ENCODE measurements around the gene TCF4. TPM values are rescaled to one million over a fixed set of nuclear protein-coding genes. Genes with fewer than 3 reads are reported as not detected.

Gene TCF4
- total RNA-seq, 1 experiment from 2014 or later: 0.42 TPM

- TF ChIP-seq ZNF274 (IDR thresholded peaks at IDR 0.05; ENCODE audit: low read depth, low read length) (no peak), JUND (IDR thresholded peaks at IDR 0.05) (no peak), SP1 (IDR thresholded peaks at IDR 0.05; ENCODE audit: low read depth) (no peak), FOSL1 (IDR thresholded peaks at IDR 0.05; ENCODE audit: low read depth) (no peak), ZBTB33 (IDR thresholded peaks at IDR 0.05; ENCODE audit: extremely low read depth, insufficient replicate concordance, low read length) (no peak), POLR2AphosphoS5 (IDR thresholded peaks at IDR 0.05; ENCODE audit: low read depth, low read length) (no peak), CBX3 (IDR thresholded peaks at IDR 0.05; ENCODE audit: low read depth) (no peak)
These were observed 185.1 kb downstream of the TCF4 start (continued) for GRCh38 chr18:55402731-55403405.

- POLR2A ChIA-PET: no interaction called here
- ATAC-seq: no peak
- H2AFZ ChIP-seq (ENCODE audit: low read depth, low read length, poor library complexity, severe bottlenecking): no peak overlapping the region
- no peaks in the 10 kb centered on the region for H3K27me3 ChIP-seq (ENCODE audit: insufficient read depth, low read length)
- TF ChIP-seq EGR1 (IDR thresholded peaks at IDR 0.05; ENCODE audit: low read depth) (no peak), EZH2phosphoT487 (IDR thresholded peaks at IDR 0.05; ENCODE audit: borderline replicate concordance) (no peak), ZNF274 (IDR thresholded peaks at IDR 0.05; ENCODE audit: low read depth, low read length) (no peak), RAD21 (IDR thresholded peaks at IDR 0.05; ENCODE audit: low read depth) (no peak), POLR2A (IDR thresholded peaks at IDR 0.05; ENCODE audit: borderline replicate concordance, extremely low read depth, insufficient read depth, insufficient read length) (no peak), SIN3A (IDR thresholded peaks at IDR 0.05; ENCODE audit: low read depth) (no peak), MAX (IDR thresholded peaks at IDR 0.05) (no peak), CBX3 (IDR thresholded peaks at IDR 0.05; ENCODE audit: low read depth) (no peak), SRF (IDR thresholded peaks at IDR 0.05; ENCODE audit: low read depth) (no peak), ELF1 (IDR thresholded peaks at IDR 0.05; ENCODE audit: borderline replicate concordance, low read depth) (no peak), REST (IDR thresholded peaks at IDR 0.05; ENCODE audit: low read depth) (no peak), ZFX (IDR thresholded peaks at IDR 0.05) (no peak), CEBPB (IDR thresholded peaks at IDR 0.05; ENCODE audit: low read depth) (no peak), ATF3 (IDR thresholded peaks at IDR 0.05) (no peak), FOSL1 (IDR thresholded peaks at IDR 0.05; ENCODE audit: low read depth) (no peak), YY1 (IDR thresholded peaks at IDR 0.05; ENCODE audit: extremely low read depth, insufficient replicate concordance, low read depth, low read length) (no peak), EZH2 (IDR thresholded peaks at IDR 0.05) (no peak)
- H3K9ac ChIP-seq (ENCODE audit: low read length): no peak overlapping the region
- RAD21 ChIA-PET (ENCODE audit: low non-redundant PET in 1 of 2, low total read pairs in 2 of 2, uncharacterized antibody in 2 of 2, unreplicated experiment in 2 of 2): no interaction called here
- no peaks in the 10 kb centered on the region for H3K9me2 ChIP-seq (ENCODE audit: insufficient read depth)
- intact Hi-C loops (cut with micrococcal nuclease): no loop called here
- no peaks in the 10 kb centered on the region for H3K4me1 ChIP-seq (ENCODE audit: control insufficient read depth in 1 of 2, insufficient read depth in 2 of 2, low read length in 2 of 2)
- H4K20me1 ChIP-seq (ENCODE audit: insufficient read depth): no peaks in the 10 kb centered on the region
- no peak overlapping the region for H3K27ac ChIP-seq (ENCODE audit: low read depth, low read length)
- no peaks in the 10 kb centered on the region for H3K79me2 ChIP-seq (ENCODE audit: insufficient read depth, low read length)
- H3K4me3 ChIP-seq (replicated peaks in 1 of 2; ENCODE audit: low read depth in 1 of 2, low read length in 2 of 2): no peak overlapping the region
- no peak for DNase-seq (ENCODE audit: low read depth, low spot score)
- H3K9me3 ChIP-seq (ENCODE audit: control insufficient read depth in 1 of 2, insufficient read depth in 1 of 2, low read depth in 1 of 2, low read length in 2 of 2): no peaks in the 10 kb centered on the region; a peak in 1 of 4 replicates
- CTCF ChIA-PET: no interaction called here
- no peaks in the 10 kb centered on the region for H3K36me3 ChIP-seq (ENCODE audit: control insufficient read depth in 1 of 2, insufficient read depth in 2 of 2, low read length in 2 of 2)
- H3K4me2 ChIP-seq (ENCODE audit: low read length): no peak overlapping the region
- no TSS peak for BruUV-seq (replicated peaks)
These were observed 186.3 kb downstream of the TCF4 start for GRCh38 chr18:55401638-55402191.
